Neuron (in vitro differentiated cells): ENCODE data around the gene C3orf80.
"Not testable (repeated sequence)": the region's sequence is repeated elsewhere in the genome, so short reads cannot be mapped to it uniquely, and the experiment has no call there.

Source experiments
- H2AFZ ChIP-seq: one replicate; pipeline ENCODE4 v1.6.1; 2013; ENCODE audit warnings: low read depth, mild to moderate bottlenecking, inconsistent platforms, low read length, moderate library complexity
- H3K27me3 ChIP-seq: one replicate; pipeline ENCODE4 v1.6.1; 2013; ENCODE audit warnings: low read length; ENCODE audit not compliant: insufficient read depth
- H3K36me3 ChIP-seq: one replicate; pipeline ENCODE4 v1.6.1; 2013; ENCODE audit warnings: low read length; ENCODE audit not compliant: insufficient read depth
- H3K4me1 ChIP-seq: one replicate; pipeline ENCODE4 v1.6.1; 2013; ENCODE audit warnings: low read length; ENCODE audit not compliant: insufficient read depth
- H3K4me3 ChIP-seq: 2 replicates; pipeline ENCODE4 v1.5.1; 2013; ENCODE audit warnings: mild to moderate bottlenecking, low read length, moderate library complexity
- H3K9me3 ChIP-seq: one replicate; pipeline ENCODE4 v1.6.1; 2013; ENCODE audit warnings: low read length

Gene C3orf80

GRCh38 chr3:160194438-160194837, 30.8 kb upstream of the C3orf80 start:
- Histone ChIP-seq H3K4me1 (no peaks in the 10 kb centered on the region), H3K36me3 (no peaks in the 10 kb centered on the region), H3K27me3 (peaks cover 2% of the 10 kb centered on the region), H3K9me3 (no peaks in the 10 kb centered on the region), H3K4me3 (no peak overlapping the region), H2AFZ (no peak overlapping the region)

GRCh38 chr3:160195106-160195505, 30.1 kb upstream of the C3orf80 start:
- no peaks in the 10 kb centered on the region for H3K4me1 ChIP-seq
- H2AFZ ChIP-seq: no peak overlapping the region
- no peaks in the 10 kb centered on the region for H3K36me3 ChIP-seq
- no peak overlapping the region for H3K4me3 ChIP-seq
- H3K27me3 ChIP-seq: peaks cover 2% of the 10 kb centered on the region
- no peaks in the 10 kb centered on the region for H3K9me3 ChIP-seq

- Histone ChIP-seq H2AFZ (no peak overlapping the region), H3K27me3 (peaks cover 2% of the 10 kb centered on the region), H3K36me3 (no peaks in the 10 kb centered on the region), H3K9me3 (no peaks in the 10 kb centered on the region), H3K4me1 (no peaks in the 10 kb centered on the region), H3K4me3 (no peak overlapping the region)
Measured at GRCh38 chr3:160196511-160197104, 28.6 kb upstream of the C3orf80 start.

GRCh38 chr3:160199108-160199507, 26.1 kb upstream of the C3orf80 start:
- Histone ChIP-seq H3K27me3 (no peaks in the 10 kb centered on the region), H3K36me3 (no peaks in the 10 kb centered on the region), H3K9me3 (no peaks in the 10 kb centered on the region), H3K4me3 (no peak overlapping the region), H3K4me1 (no peaks in the 10 kb centered on the region), H2AFZ (no peak overlapping the region)

- Histone ChIP-seq H3K36me3 (no peaks in the 10 kb centered on the region), H2AFZ (no peak overlapping the region), H3K27me3 (no peaks in the 10 kb centered on the region), H3K9me3 (no peaks in the 10 kb centered on the region), H3K4me3 (no peak overlapping the region), H3K4me1 (no peaks in the 10 kb centered on the region)
Measured at GRCh38 chr3:160200353-160200752, 24.9 kb upstream of the C3orf80 start.

GRCh38 chr3:160204396-160205011, 20.7 kb upstream of the C3orf80 start:
- not testable (repeated sequence) for H3K36me3 ChIP-seq, H3K27me3 ChIP-seq, H3K4me3 ChIP-seq, H3K9me3 ChIP-seq, H2AFZ ChIP-seq, H3K4me1 ChIP-seq

- Histone ChIP-seq H3K27me3 (peaks cover 2% of the 10 kb centered on the region), H3K4me3 (no peak overlapping the region), H3K9me3 (no peaks in the 10 kb centered on the region)
Measured at GRCh38 chr3:160205606-160206005, 19.6 kb upstream of the C3orf80 start.

GRCh38 chr3:160210341-160210740, 14.9 kb upstream of the C3orf80 start:
- Histone ChIP-seq H3K4me3 (no peak overlapping the region), H3K36me3 (no peaks in the 10 kb centered on the region), H3K4me1 (peaks cover 8% of the 10 kb centered on the region), H3K27me3 (peaks cover 2% of the 10 kb centered on the region), H3K9me3 (no peaks in the 10 kb centered on the region), H2AFZ (no peak overlapping the region)

More at GRCh38 chr3:160205606-160206005, 19.6 kb upstream of the C3orf80 start:
- Histone ChIP-seq H2AFZ (no peak overlapping the region), H3K4me1 (no peaks in the 10 kb centered on the region), H3K36me3 (no peaks in the 10 kb centered on the region)

GRCh38 chr3:160210799-160211221, 14.4 kb upstream of the C3orf80 start:
- peaks cover 8% of the 10 kb centered on the region for H3K4me1 ChIP-seq
- H2AFZ ChIP-seq: no peak overlapping the region
- H3K4me3 ChIP-seq: no peak overlapping the region
- peaks cover 2% of the 10 kb centered on the region for H3K27me3 ChIP-seq
- H3K36me3 ChIP-seq: no peaks in the 10 kb centered on the region
- H3K9me3 ChIP-seq: no peaks in the 10 kb centered on the region

GRCh38 chr3:160213191-160213590, 12.0 kb upstream of the C3orf80 start:
- Histone ChIP-seq H3K4me1 (peaks cover 8% of the 10 kb centered on the region), H3K36me3 (no peaks in the 10 kb centered on the region), H3K9me3 (no peaks in the 10 kb centered on the region), H2AFZ (no peak overlapping the region), H3K4me3 (no peak overlapping the region), H3K27me3 (peaks cover 9% of the 10 kb centered on the region)

- Histone ChIP-seq H3K9me3 (no peaks in the 10 kb centered on the region), H3K4me3 (no peak overlapping the region), H3K27me3 (peaks cover 38% of the 10 kb centered on the region), H2AFZ (no peak overlapping the region), H3K4me1 (no peaks in the 10 kb centered on the region), H3K36me3 (no peaks in the 10 kb centered on the region)
Measured at GRCh38 chr3:160217675-160218074, 7.5 kb upstream of the C3orf80 start.

GRCh38 chr3:160218136-160218535, 7.1 kb upstream of the C3orf80 start:
- Histone ChIP-seq H2AFZ (no peak overlapping the region), H3K36me3 (no peaks in the 10 kb centered on the region), H3K9me3 (no peaks in the 10 kb centered on the region), H3K4me1 (no peaks in the 10 kb centered on the region), H3K27me3 (peaks cover 42% of the 10 kb centered on the region), H3K4me3 (no peak overlapping the region)

- Histone ChIP-seq H3K4me3 (no peak overlapping the region), H2AFZ (no peak overlapping the region), H3K9me3 (no peaks in the 10 kb centered on the region), H3K4me1 (peaks cover 4% of the 10 kb centered on the region), H3K27me3 (peaks cover 56% of the 10 kb centered on the region), H3K36me3 (no peaks in the 10 kb centered on the region)
Measured at GRCh38 chr3:160220038-160220437, 5.2 kb upstream of the C3orf80 start.

- H3K4me3 ChIP-seq: no peak overlapping the region
- no peak overlapping the region for H2AFZ ChIP-seq
- H3K36me3 ChIP-seq: no peaks in the 10 kb centered on the region
- H3K27me3 ChIP-seq: peaks cover 56% of the 10 kb centered on the region
- H3K9me3 ChIP-seq: no peaks in the 10 kb centered on the region
- peaks cover 6% of the 10 kb centered on the region for H3K4me1 ChIP-seq
Measured at GRCh38 chr3:160221019-160221418, 4.2 kb upstream of the C3orf80 start.
